Keratinocyte (primary cell): Measurements from ENCODE around the gene DEPDC5. TPM values are rescaled to one million over a fixed set of nuclear protein-coding genes. Genes with fewer than 3 reads are reported as not detected.

ENCODE experiments used
- DNase-seq: peaks from one replicate; pipeline ENCODE4 v3.0.0-alpha.2; 2011; ENCODE audit warnings: low read depth, missing footprints, low spot score
- FAIRE-seq: peaks from 2 replicates; lab custom pipeline; 2011; peaks lifted over from hg19 to GRCh38; lab: Jason Lieb, UNC
- H2AFZ ChIP-seq: 2 replicates; pipeline ENCODE4 v1.6.0; 2012; ENCODE audit warnings: low read length, control low read depth, inconsistent platforms; ENCODE audit not compliant: control insufficient read depth
- H3K27ac ChIP-seq: 2 replicates; pipeline ENCODE4 v1.5.1; 2011; ENCODE audit warnings: low read length; ENCODE audit not compliant: control insufficient read depth, insufficient read depth
- H3K27me3 ChIP-seq: 3 replicates; pipeline ENCODE4 v1.6.0; 2011; ENCODE audit warnings: low read length; ENCODE audit not compliant: control insufficient read depth, insufficient read depth; ENCODE audit errors: extremely low read depth
- H3K36me3 ChIP-seq, 2 experiments: 2 replicates in 1 of 2; 3 replicates in 1 of 2; pipeline ENCODE4 v1.5.1; 2011; ENCODE audit warnings: low read length in 2 of 2, mild to moderate bottlenecking in 1 of 2; ENCODE audit not compliant: control insufficient read depth in 2 of 2, insufficient read depth in 2 of 2; ENCODE audit errors: extremely low read depth in 1 of 2
- H3K4me1 ChIP-seq: 3 replicates; pipeline ENCODE4 v1.5.1; 2011; ENCODE audit warnings: low read length; ENCODE audit not compliant: control insufficient read depth, insufficient read depth; ENCODE audit errors: extremely low read depth
- H3K4me2 ChIP-seq: 3 replicates; pipeline ENCODE4 v1.6.0; 2011; ENCODE audit warnings: low read depth, low read length; ENCODE audit not compliant: control insufficient read depth, insufficient read depth; ENCODE audit errors: extremely low read depth
- H3K4me3 ChIP-seq, 3 experiments: fragments of 200-600 bp in 1 of 3; sonication (generic) in 1 of 3; 2 replicates in 2 of 3; 3 replicates in 1 of 3; pipeline ENCODE4 v1.5.1; 2011 to 2016; ENCODE audit warnings: low read length in 3 of 3, mild to moderate bottlenecking in 3 of 3, control low read depth in 2 of 3, inconsistent platforms in 1 of 3, low read depth in 1 of 3, mixed read lengths in 1 of 3, mixed run types in 1 of 3, moderate library complexity in 1 of 3; ENCODE audit not compliant: control insufficient read depth in 2 of 3, insufficient read depth in 2 of 3; ENCODE audit errors: extremely low read depth in 1 of 3
- H3K79me2 ChIP-seq: 2 replicates; pipeline ENCODE4 v1.6.0; 2012; ENCODE audit warnings: low read length; ENCODE audit not compliant: control insufficient read depth, insufficient read depth
- H3K9ac ChIP-seq: 3 replicates; pipeline ENCODE4 v1.6.0; 2011; ENCODE audit warnings: low read length; ENCODE audit not compliant: control insufficient read depth, insufficient read depth; ENCODE audit errors: extremely low read depth
- H3K9me1 ChIP-seq: 3 replicates; pipeline ENCODE4 v1.6.0; 2011; ENCODE audit warnings: low read length; ENCODE audit not compliant: control insufficient read depth, insufficient read depth; ENCODE audit errors: extremely low read depth
- H3K9me3 ChIP-seq: 2 replicates; pipeline ENCODE4 v1.5.1; 2012; ENCODE audit warnings: low read depth, low read length; ENCODE audit not compliant: control insufficient read depth
- H4K20me1 ChIP-seq: 3 replicates; pipeline ENCODE4 v1.6.0; 2011; ENCODE audit warnings: low read length; ENCODE audit not compliant: control insufficient read depth, insufficient read depth; ENCODE audit errors: extremely low read depth
- CTCF ChIP-seq, 3 experiments: IDR thresholded peaks in 1 of 3; conservative IDR thresholded peaks in 1 of 3; optimal IDR thresholded peaks in 1 of 3; 2 replicates in 2 of 3; 3 replicates in 1 of 3; pipeline versions ENCODE3 to v1.5.1; 2011; ENCODE audit warnings: low read length in 3 of 3, mild to moderate bottlenecking in 3 of 3, moderate library complexity in 2 of 3, control low read depth in 1 of 3, inconsistent platforms in 1 of 3; ENCODE audit not compliant: insufficient read depth in 2 of 3; ENCODE audit errors: extremely low read depth in 1 of 3
- EZH2 ChIP-seq: IDR thresholded peaks from one replicate; pipeline ENCODE4 v1.6.1; 2012; ENCODE audit warnings: inconsistent platforms, mild to moderate bottlenecking, low read length, moderate library complexity
- dilution Hi-C: fragments of 300-500 bp; cut with MboI; formaldehyde crosslinking; loops from one replicate; pipeline ENCODE4 v1.7.0; 2020; ENCODE audit warnings: low sequenced_read_pairs; ENCODE audit not compliant: extremely low pct_ligation_motif_present
- polyA plus RNA-seq, 5 experiments: library from polyadenylated mRNA; depleted of rRNA in 3 of 5; stranded (reverse) in 3 of 5; stranded (forward) in 1 of 5; unstranded in 1 of 5; fragments of >200 nt; gene quantifications; 1 replicate in 1 of 5; 2 replicates in 3 of 5; 3 replicates in 1 of 5; pipeline versions ENCODE4 v1.2.1 to v1.2.3, GENCODE V29; 2011 to 2012; ENCODE audit warnings: missing spikeins in 2 of 5, low read depth in 1 of 5, low replicate concordance in 1 of 5
- small RNA-seq, 3 experiments: library from RNA; depleted of rRNA; stranded (forward); fragments of <200 nt; gene quantifications; one replicate each; pipeline ENCODE3, GENCODE V24; 2012; ENCODE audit warnings: low read depth in 3 of 3, low replicate concordance in 1 of 3; ENCODE audit not compliant: insufficient read length in 3 of 3

DEPDC5 gene
- polyA plus RNA-seq, 1 donor (not counting 4 experiments of a cell fraction or from before 2014, with no cell fraction given), result 9.7 TPM

- dilution Hi-C loops, result no loop called here
- FAIRE-seq (no peak), DNase-seq (no peak)
- H3K9me1 ChIP-seq, result peaks cover 2% of the 10 kb centered on the region
- no peak overlapping the region for H2AFZ ChIP-seq
- peaks cover 29 to 38% of the 10 kb centered on the region in 2 experiments for H3K36me3 ChIP-seq
- no peak for TF ChIP-seq EZH2
- no peak for TF ChIP-seq CTCF (optimal IDR thresholded peaks at IDR 0.05 in 1 of 3, IDR thresholded peaks at IDR 0.05 in 1 of 3, conservative IDR thresholded peaks at IDR 0.05 in 1 of 3; ENCODE audit: extremely low read depth in 1 of 3, insufficient read depth in 2 of 3, low read length in 3 of 3)
- H3K9me3 ChIP-seq, result no peaks in the 10 kb centered on the region
- peaks cover 70% of the 10 kb centered on the region for H3K79me2 ChIP-seq
- no peak overlapping the region for H3K9ac ChIP-seq
- no peaks in the 10 kb centered on the region for H3K27me3 ChIP-seq
- no peak overlapping the region for H3K4me2 ChIP-seq
- H4K20me1 ChIP-seq, result peaks cover 22% of the 10 kb centered on the region
- no peak overlapping the region for H3K4me3 ChIP-seq
- peaks cover 35% of the 10 kb centered on the region for H3K4me1 ChIP-seq
- no peak overlapping the region for H3K27ac ChIP-seq
Observed at GRCh38 chr22:31954535-31955523, 201.0 kb downstream of the DEPDC5 start.

GRCh38 chr22:31956360-31956759 is 202.5 kb downstream of the DEPDC5 start:
- DNase-seq (no peak), FAIRE-seq (no peak)
- TF ChIP-seq EZH2 (no peak), CTCF (optimal IDR thresholded peaks at IDR 0.05 in 1 of 3, IDR thresholded peaks at IDR 0.05 in 1 of 3, conservative IDR thresholded peaks at IDR 0.05 in 1 of 3; ENCODE audit: extremely low read depth in 1 of 3, insufficient read depth in 2 of 3, low read length in 3 of 3) (no peak)
- Histone ChIP-seq H3K36me3 (peaks cover 24 to 30% of the 10 kb centered on the region in 2 experiments), H3K27me3 (no peaks in the 10 kb centered on the region), H3K4me2 (no peak overlapping the region), H3K79me2 (peaks cover 55% of the 10 kb centered on the region), H3K9ac (no peak overlapping the region), H2AFZ (no peak overlapping the region), H3K4me3 (no peak overlapping the region), H4K20me1 (peaks cover 22% of the 10 kb centered on the region), H3K27ac (no peak overlapping the region), H3K9me3 (no peaks in the 10 kb centered on the region), H3K4me1 (peaks cover 27% of the 10 kb centered on the region), H3K9me1 (peaks cover 2% of the 10 kb centered on the region)
- dilution Hi-C loops, result no loop called here

Small RNA genes within 50 kb of the gene (small RNA-seq; reads per million reads assigned to genes)
- gene RN7SL20P, result 0 reads per million in 3 experiments

Other genes starting within 250 kb of the DEPDC5 start
- 25.5 to 36.6 TPM (median 26.4 TPM) in 3 replicates for gene PISD, start 91.8 kb upstream of the DEPDC5 start, polyA plus RNA-seq
- gene PRR14L, start 3.9 kb upstream of the DEPDC5 start, polyA plus RNA-seq, result 12.3 to 14.0 TPM (median 13.6 TPM) in 3 replicates
- 63.7 to 194 TPM (median 108 TPM) in 3 replicates for gene YWHAH, start 190.5 kb downstream of the DEPDC5 start, polyA plus RNA-seq